Kidney (tissue), 14 donors: ENCODE measurements around the gene PDZD2. TPM values are rescaled to one million over a fixed set of nuclear protein-coding genes. Genes with fewer than 3 reads are reported as not detected.
A peak's percentile ranks its signal among the peaks of the same experiment; 100 is the strongest.

Experiments used
- DNase-seq, 5 donors: peaks; one replicate each; pipeline ENCODE4 v3.0.0-alpha.2; 2013 to 2020
- FAIRE-seq: peaks from 2 replicates; lab custom pipeline; 2012; peaks lifted over from hg19 to GRCh38; lab: Jason Lieb, UNC
- H3K27ac ChIP-seq, 2 donors: one replicate each; pipeline ENCODE4 v1.7.0; 2013; ENCODE audit warnings: low read depth in 2 of 2, low read length in 2 of 2, inconsistent platforms in 1 of 2
- H3K27me3 ChIP-seq: one replicate; pipeline ENCODE4 v1.7.1; 2013; ENCODE audit warnings: low read length, inconsistent platforms; ENCODE audit not compliant: control insufficient read depth, insufficient read depth
- H3K36me3 ChIP-seq, 3 donors: one replicate each; pipeline versions ENCODE4 v1.7.0 to v1.7.1; 2013; ENCODE audit warnings: low read length in 3 of 3, control low read depth in 1 of 3, inconsistent platforms in 1 of 3; ENCODE audit not compliant: insufficient read depth in 3 of 3, control insufficient read depth in 2 of 3
- H3K4me1 ChIP-seq, 3 donors: one replicate each; pipeline versions ENCODE4 v1.7.0 to v1.7.1; 2013; ENCODE audit warnings: low read length in 3 of 3, inconsistent platforms in 1 of 3, low read depth in 1 of 3; ENCODE audit not compliant: control insufficient read depth in 2 of 3, insufficient read depth in 2 of 3
- H3K4me3 ChIP-seq, 3 donors: one replicate each; pipeline versions ENCODE4 v1.7.0 to v1.8.1; 2013; ENCODE audit warnings: low read length in 3 of 3, control low read depth in 1 of 3, inconsistent platforms in 1 of 3
- H3K9ac ChIP-seq, 3 donors: one replicate each; pipeline versions ENCODE4 v1.7.0 to v1.7.1; 2013; ENCODE audit warnings: low read length in 3 of 3, control low read depth in 1 of 3, inconsistent platforms in 1 of 3
- H3K9me3 ChIP-seq, 3 donors: one replicate each; pipeline versions ENCODE4 v1.7.0 to v1.7.1; 2013; ENCODE audit warnings: low read length in 3 of 3, control low read depth in 1 of 3, inconsistent platforms in 1 of 3; ENCODE audit not compliant: control insufficient read depth in 2 of 3, insufficient read depth in 1 of 3
- CTCF ChIP-seq: IDR thresholded peaks from 3 replicates; pipeline ENCODE4 v1.5.1; 2012; ENCODE audit warnings: mild to moderate bottlenecking, moderate library complexity, borderline replicate concordance; ENCODE audit not compliant: insufficient read depth; ENCODE audit errors: extremely low read depth
- intact Hi-C: fragments of 100-400 bp; cut with DNase I; formaldehyde crosslinking; loops from one replicate; pipeline ENCODE4 v1.11.1; 2022
- polyA plus RNA-seq: library from polyadenylated mRNA; stranded (reverse); fragments of 350-450 nt; fragmentation: Illumina TruSeq; extraction: RNeasy Lipid Tissue Mini Kit (QIAGEN cat#74804); gene quantifications from one replicate; pipeline ENCODE4 v1.2.3, GENCODE V29; 2014; ENCODE audit warnings: low read depth, low replicate concordance; ENCODE audit not compliant: insufficient read depth
- total RNA-seq: library from RNA; stranded (reverse); fragmentation: NEBNext Ultra II Directional; extraction: Animal tissue kit (Norgen Biotek cat#: 25700); gene quantifications from one replicate; pipeline ENCODE4 v1.2.1, GENCODE V29; 2021
- donor health status: control.
- donor health status: control.
- donor health status: control.
- donor health status: control.
- donor health status: control.
- donor health status: DM: yes; HTN: yes; CAD: no.
- donor health status: Normal renal cell carcinoma (clear cell type).

PDZD2 gene
- total and polyA plus RNA-seq, 2 donors from 2014 or later = 6.2 to 14.8 TPM

- Histone ChIP-seq H3K27me3 (no peaks in the 10 kb centered on the region), H3K4me3 (no peak overlapping the region), H3K4me1 (peaks cover 0 to 8% (median 0%) of the 10 kb centered on the region in 3 donors), H3K27ac (no peak overlapping the region), H3K9ac (no peak overlapping the region), H3K9me3 (no peaks in the 10 kb centered on the region), H3K36me3 (no peaks in the 10 kb centered on the region)
- DNase-seq = no peak
- no peak for FAIRE-seq
- TF ChIP-seq CTCF = no peak
- intact Hi-C loops = no loop called here
Observed at GRCh38 chr5:31783086-31783645, 144.2 kb downstream of the PDZD2 start.

GRCh38 chr5:31783731-31784130, 144.8 kb downstream of the PDZD2 start:
- DNase-seq (no peak), FAIRE-seq (no peak)
- Histone ChIP-seq H3K4me3 (no peak overlapping the region), H3K4me1 (peaks cover 0 to 8% (median 0%) of the 10 kb centered on the region in 3 donors), H3K27ac (no peak overlapping the region), H3K36me3 (no peaks in the 10 kb centered on the region), H3K9ac (no peak overlapping the region), H3K27me3 (no peaks in the 10 kb centered on the region), H3K9me3 (peaks cover 0 to under 1% (median 0%) of the 10 kb centered on the region in 3 donors)
- no peak for TF ChIP-seq CTCF
- intact Hi-C loops = no loop called here

- intact Hi-C loops = no loop called here
- Histone ChIP-seq H3K9me3 (peaks cover 0 to 5% (median 0%) of the 10 kb centered on the region in 3 donors), H3K36me3 (no peaks in the 10 kb centered on the region), H3K9ac (no peak overlapping the region), H3K27me3 (no peaks in the 10 kb centered on the region), H3K4me1 (peaks cover 0 to 8% (median 0%) of the 10 kb centered on the region in 3 donors), H3K27ac (no peak overlapping the region), H3K4me3 (no peak overlapping the region)
- TF ChIP-seq CTCF = no peak
- no peak for FAIRE-seq
- DNase-seq = peak in 1 of 5 donors; percentile 44
Observed at GRCh38 chr5:31786090-31786631, 147.2 kb downstream of the PDZD2 start.
